ENCODE measurements around the gene DOCK2. TPM values are rescaled to one million over a fixed set of nuclear protein-coding genes. Genes with fewer than 3 reads are reported as not detected.

Gene DOCK2
- total and polyA plus RNA-seq, 2 donors (not counting 1 experiment from before 2014, with no cell fraction given): 112 to 330 TPM

DNA sequence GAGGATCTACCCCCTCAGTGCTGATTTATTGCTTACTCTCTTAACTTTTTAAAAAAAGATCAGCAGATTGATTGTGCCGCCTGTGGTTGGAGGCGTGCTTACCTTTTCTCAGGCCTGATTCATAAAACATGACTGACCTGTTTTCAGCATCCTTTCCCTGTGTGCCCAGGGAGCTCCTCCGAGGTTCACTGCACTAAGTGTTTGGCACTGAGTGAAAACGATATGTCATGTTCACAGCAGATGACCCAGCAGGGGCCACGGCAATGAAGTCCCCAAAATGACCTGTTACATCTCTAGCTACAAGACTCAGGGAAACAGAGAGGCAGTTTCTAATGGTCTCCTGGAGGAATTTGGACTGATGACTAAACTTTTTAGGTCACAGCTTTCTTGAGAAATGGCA, 273.3 kb downstream of the DOCK2 start:
- Histone ChIP-seq H3K9me3 (ENCODE audit: control extremely low read depth in 1 of 3, control insufficient read depth in 2 of 3, insufficient read depth in 1 of 3, low read length in 2 of 3) (no peaks in the 10 kb centered on the region), H3K27me3 (replicated peaks in 1 of 4; ENCODE audit: control extremely low read depth in 1 of 4, control insufficient read depth in 3 of 4, insufficient read depth in 4 of 4, low read length in 3 of 4) (no peaks in the 10 kb centered on the region), H3K79me2 (ENCODE audit: control insufficient read depth, insufficient read depth, low read length) (peaks cover 9% of the 10 kb centered on the region), H3K9ac (ENCODE audit: low read length) (no peak overlapping the region), H3K4me1 (ENCODE audit: control insufficient read depth in 2 of 2, insufficient read depth in 2 of 2, low read length in 2 of 2) (no peaks in the 10 kb centered on the region), H2AFZ (ENCODE audit: insufficient read depth, low read depth, low read length, poor library complexity, severe bottlenecking) (no peak overlapping the region), H3K36me3 (replicated peaks in 1 of 2; ENCODE audit: control extremely low read depth in 1 of 2, control insufficient read depth in 1 of 2, extremely low read depth in 1 of 2, insufficient read depth in 2 of 2, low read length in 1 of 2) (peaks cover 4 to 5% of the 10 kb centered on the region in 2 experiments), H3K4me2 (replicated peaks; ENCODE audit: low read depth, low read length, poor library complexity, severe bottlenecking) (no peak overlapping the region), H3K4me3 (ENCODE audit: control extremely low read depth in 1 of 5, extremely low read depth in 1 of 5, insufficient read depth in 1 of 5, low read depth in 2 of 5, low read length in 4 of 5) (no peak overlapping the region), H3K27ac (ENCODE audit: low read length in 2 of 2) (no peak overlapping the region), H4K20me1 (ENCODE audit: control insufficient read depth, insufficient read depth, low read length, poor library complexity, severe bottlenecking) (peaks cover 22% of the 10 kb centered on the region)
- Mint-ChIP-seq H3K4me1 (no peaks in the 10 kb centered on the region), H3K27me3 (no peaks in the 10 kb centered on the region), H3K27ac (no peak overlapping the region), H3K4me3 (no peak overlapping the region), H3K9me3 (ENCODE audit: insufficient read depth) (no peaks in the 10 kb centered on the region)
- CTCF ChIA-PET: no interaction called here
- POLR2A ChIA-PET: no interaction called here
- intact Hi-C loops (cut with micrococcal nuclease): no loop called here
- TF ChIP-seq EZH2 (IDR thresholded peaks at IDR 0.05; ENCODE audit: borderline replicate concordance, insufficient read depth, low read depth, low read length, poor library complexity, severe bottlenecking): no peak
- TF ChIP-seq, protein P1, sequence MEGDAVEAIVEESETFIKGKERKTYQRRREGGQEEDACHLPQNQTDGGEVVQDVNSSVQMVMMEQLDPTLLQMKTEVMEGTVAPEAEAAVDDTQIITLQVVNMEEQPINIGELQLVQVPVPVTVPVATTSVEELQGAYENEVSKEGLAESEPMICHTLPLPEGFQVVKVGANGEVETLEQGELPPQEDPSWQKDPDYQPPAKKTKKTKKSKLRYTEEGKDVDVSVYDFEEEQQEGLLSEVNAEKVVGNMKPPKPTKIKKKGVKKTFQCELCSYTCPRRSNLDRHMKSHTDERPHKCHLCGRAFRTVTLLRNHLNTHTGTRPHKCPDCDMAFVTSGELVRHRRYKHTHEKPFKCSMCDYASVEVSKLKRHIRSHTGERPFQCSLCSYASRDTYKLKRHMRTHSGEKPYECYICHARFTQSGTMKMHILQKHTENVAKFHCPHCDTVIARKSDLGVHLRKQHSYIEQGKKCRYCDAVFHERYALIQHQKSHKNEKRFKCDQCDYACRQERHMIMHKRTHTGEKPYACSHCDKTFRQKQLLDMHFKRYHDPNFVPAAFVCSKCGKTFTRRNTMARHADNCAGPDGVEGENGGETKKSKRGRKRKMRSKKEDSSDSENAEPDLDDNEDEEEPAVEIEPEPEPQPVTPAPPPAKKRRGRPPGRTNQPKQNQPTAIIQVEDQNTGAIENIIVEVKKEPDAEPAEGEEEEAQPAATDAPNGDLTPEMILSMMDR (IDR thresholded peaks at IDR 0.05): no peak
- ATAC-seq (ENCODE audit: low read depth) (no peak), DNase-seq (no peak)
- WGBS (ENCODE audit: insufficient coverage): 100% methylated on average over 5 of the region's 5 CpGs

- ChIA-PET POLR2A (no interaction called here), CTCF (no interaction called here)
- H3K9me3 ChIP-seq (ENCODE audit: control extremely low read depth in 1 of 3, control insufficient read depth in 2 of 3, insufficient read depth in 1 of 3, low read length in 2 of 3): no peaks in the 10 kb centered on the region
- no CpG with 5 or more reads among the region's 4 CpGs for WGBS (ENCODE audit: insufficient coverage)
- ATAC-seq (ENCODE audit: low read depth): no peak
- H3K27me3 Mint-ChIP-seq: no peaks in the 10 kb centered on the region
- no peak overlapping the region for H3K27ac ChIP-seq (ENCODE audit: low read length in 2 of 2)
- no peak overlapping the region for H2AFZ ChIP-seq (ENCODE audit: insufficient read depth, low read depth, low read length, poor library complexity, severe bottlenecking)
- no peak overlapping the region for H3K4me3 Mint-ChIP-seq
- no peaks in the 10 kb centered on the region for H3K4me1 ChIP-seq (ENCODE audit: control insufficient read depth in 2 of 2, insufficient read depth in 2 of 2, low read length in 2 of 2)
- no peak overlapping the region for H3K9ac ChIP-seq (ENCODE audit: low read length)
- no peak overlapping the region for H3K27ac Mint-ChIP-seq
- TF ChIP-seq, protein P1 (IDR thresholded peaks at IDR 0.05): no peak
- TF ChIP-seq EZH2 (IDR thresholded peaks at IDR 0.05; ENCODE audit: borderline replicate concordance, insufficient read depth, low read depth, low read length, poor library complexity, severe bottlenecking): no peak
- peaks cover 22% of the 10 kb centered on the region for H4K20me1 ChIP-seq (ENCODE audit: control insufficient read depth, insufficient read depth, low read length, poor library complexity, severe bottlenecking)
- no peak overlapping the region for H3K4me3 ChIP-seq (ENCODE audit: control extremely low read depth in 1 of 5, extremely low read depth in 1 of 5, insufficient read depth in 1 of 5, low read depth in 2 of 5, low read length in 4 of 5)
- H3K36me3 ChIP-seq (replicated peaks in 1 of 2; ENCODE audit: control extremely low read depth in 1 of 2, control insufficient read depth in 1 of 2, extremely low read depth in 1 of 2, insufficient read depth in 2 of 2, low read length in 1 of 2): peaks cover 0 to 4% of the 10 kb centered on the region in 2 experiments
- intact Hi-C loops (cut with micrococcal nuclease): no loop called here
- H3K4me2 ChIP-seq (replicated peaks; ENCODE audit: low read depth, low read length, poor library complexity, severe bottlenecking): no peak overlapping the region
- no peaks in the 10 kb centered on the region for H3K27me3 ChIP-seq (replicated peaks in 1 of 4; ENCODE audit: control extremely low read depth in 1 of 4, control insufficient read depth in 3 of 4, insufficient read depth in 4 of 4, low read length in 3 of 4)
- DNase-seq: no peak
- H3K79me2 ChIP-seq (ENCODE audit: control insufficient read depth, insufficient read depth, low read length): peaks cover 9% of the 10 kb centered on the region
- H3K9me3 Mint-ChIP-seq (ENCODE audit: insufficient read depth): no peaks in the 10 kb centered on the region
- H3K4me1 Mint-ChIP-seq: no peaks in the 10 kb centered on the region
Measured at GRCh38 chr5:169911448-169912212, 274.6 kb downstream of the DOCK2 start.
